Mesenteric fat pad (tissue), 1 donor: ENCODE results near the gene ASGR2. TPM values are rescaled to one million over a fixed set of nuclear protein-coding genes. Genes with fewer than 3 reads are reported as not detected.
"Not testable (repeated sequence)": the region's sequence is repeated elsewhere in the genome, so short reads cannot be mapped to it uniquely, and the experiment has no call there.

Source experiments
- DNase-seq: peaks from one replicate; pipeline ENCODE4 v3.0.0-alpha.2; 2020; ENCODE audit warnings: low spot score
- long read RNA-seq: library from polyadenylated mRNA; unstranded; transcript quantifications from one replicate; pipeline ENCODE4 v2.0.0, GENCODE V29; 2020
- total RNA-seq: library from RNA; stranded (reverse); fragmentation: NEBNext Ultra II Directional; extraction: Animal tissue kit (Norgen Biotek cat#: 25700); gene quantifications from one replicate; pipeline ENCODE4 v1.2.1, GENCODE V29; 2021
- donor health status: DM: yes; HTN: yes; CAD: no.

ASGR2 gene
- 3.3 TPM for total RNA-seq
- long read RNA-seq, partial matches to known transcripts = 0 of 9 reads
- long read RNA-seq, other reads (novel, unspliced or antisense) = 8 of 9 reads

DNA sequence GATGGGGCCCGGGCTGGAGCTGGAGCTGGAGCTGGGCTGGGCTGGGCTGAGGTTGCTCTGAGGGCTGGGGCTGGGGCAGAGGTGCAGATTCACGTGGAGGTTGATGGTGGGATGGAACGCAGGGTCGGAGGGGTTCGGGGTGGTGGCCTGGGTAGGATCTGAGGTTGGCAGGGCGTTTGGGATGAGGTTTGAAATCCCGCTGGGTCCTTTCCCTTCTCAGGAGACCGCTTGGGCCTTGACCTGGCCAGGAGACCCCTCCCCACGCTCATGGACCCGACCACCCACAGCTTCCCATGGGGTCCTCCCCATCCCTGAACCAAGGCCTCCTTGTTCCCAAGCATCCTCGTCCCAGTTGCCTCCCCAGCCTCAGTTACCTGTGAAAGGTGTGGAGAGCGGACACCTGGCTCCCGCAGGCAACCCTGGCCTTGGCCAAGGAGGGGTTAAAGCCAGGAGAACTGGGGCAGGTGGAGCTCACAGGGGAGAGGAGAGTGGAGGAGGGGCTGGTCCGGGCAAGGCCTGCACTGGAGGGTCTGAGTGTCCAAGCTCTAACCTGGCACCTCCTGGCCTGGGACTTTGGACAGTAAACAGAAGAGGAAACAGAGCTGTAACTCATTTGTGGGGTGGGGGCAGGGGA lies at the start of gene ASGR2:
ASGR2 (minus strand) TSS at position 582 of the 634 bp plus-strand sequence. CDS start 582 bp downstream, outside the sequence.
- DNase-seq = peak; percentile 82

DNA sequence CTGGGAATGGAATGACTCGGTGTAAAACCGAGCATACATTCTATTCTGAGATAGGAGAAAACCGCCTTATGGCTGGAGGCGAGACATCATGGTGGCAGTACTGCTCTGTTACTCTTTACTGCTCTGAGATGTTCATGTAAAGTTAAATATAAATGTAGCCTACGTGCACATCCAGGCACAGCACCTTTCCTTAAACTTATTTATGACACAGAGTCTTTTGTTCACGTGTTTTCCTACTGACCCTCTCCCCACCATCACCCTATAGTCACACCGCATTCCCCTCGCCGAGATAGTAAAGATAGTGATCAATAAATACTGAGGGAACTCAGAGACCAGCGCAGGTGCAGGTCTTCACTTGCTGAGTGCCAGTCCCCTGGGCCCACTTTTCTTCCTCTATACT lies 44.9 kb upstream of the ASGR2 start:
- DNase-seq = not testable (repeated sequence)

- not testable (repeated sequence) for DNase-seq
Observed at GRCh38 chr17:7158424-7158823, 43.8 kb upstream of the ASGR2 start.

DNA sequence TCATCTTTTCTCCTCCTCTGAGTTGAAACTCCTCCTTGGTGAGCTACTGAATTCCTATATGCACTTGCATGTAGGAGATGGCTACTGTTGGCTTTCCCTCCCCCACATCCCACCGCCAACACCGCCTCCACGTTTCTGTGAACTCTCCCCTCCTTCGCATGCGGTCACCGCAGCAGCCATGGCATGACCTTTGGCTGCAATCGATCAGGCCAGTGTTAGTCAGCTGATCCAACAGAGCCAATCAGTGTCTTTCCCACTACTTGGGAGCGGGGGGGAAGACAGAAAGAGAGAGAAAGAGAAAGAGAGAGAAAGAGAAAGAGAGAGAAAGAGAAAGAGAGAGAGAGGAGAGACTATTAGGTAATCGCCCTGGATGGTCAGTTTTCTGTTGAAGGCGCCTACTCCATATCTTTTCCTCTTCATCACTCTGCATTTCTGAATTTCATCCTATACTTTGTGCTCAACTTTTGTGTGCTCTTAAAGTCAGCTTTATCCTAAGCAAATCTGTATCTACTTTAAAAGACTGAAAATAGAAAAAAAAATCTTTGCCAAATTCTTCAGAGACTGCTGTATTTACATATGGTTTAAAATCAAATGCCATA lies 41.8 kb upstream of the ASGR2 start:
- no peak for DNase-seq

DNA sequence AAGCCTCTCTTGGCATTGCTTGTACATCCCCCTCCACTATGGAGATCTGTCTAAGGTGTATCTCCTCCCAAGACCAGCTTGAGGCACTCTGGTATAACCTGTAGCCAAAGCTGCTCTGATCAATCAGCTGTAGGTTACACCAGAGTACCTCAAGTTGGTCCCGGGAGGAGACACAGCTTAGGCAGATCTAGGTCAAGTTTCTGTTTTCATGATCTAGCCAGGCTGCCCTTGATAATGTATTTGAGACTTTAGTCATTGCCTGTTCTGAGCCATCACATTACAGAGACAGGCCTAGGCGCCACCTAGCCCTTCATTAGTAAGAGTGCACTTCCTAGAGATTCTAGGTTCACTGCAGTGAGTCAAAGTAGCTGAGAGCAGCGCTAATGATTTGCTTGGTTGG lies 33.1 kb upstream of the ASGR2 start:
- DNase-seq = no peak

DNA sequence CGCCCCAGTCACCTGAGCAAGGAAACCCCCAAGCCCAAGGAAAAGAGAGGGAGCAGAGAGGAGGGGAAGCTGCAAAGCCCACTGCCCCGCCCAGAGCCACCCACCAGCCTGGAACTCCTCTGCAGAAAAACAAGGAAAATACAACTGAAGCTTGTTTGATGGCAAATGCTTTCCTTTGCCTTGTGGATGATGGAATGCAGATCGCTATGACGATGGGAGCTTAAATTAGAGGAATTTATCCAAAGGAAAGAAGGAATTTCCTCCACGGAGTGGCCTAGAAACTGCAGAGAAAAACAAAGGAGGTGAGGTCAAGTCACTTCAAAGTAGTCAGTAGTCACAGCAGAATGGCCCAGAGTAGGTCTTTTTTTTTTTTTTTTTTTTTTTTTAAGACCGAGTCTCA lies 31.5 kb upstream of the ASGR2 start:
- no peak for DNase-seq

DNA sequence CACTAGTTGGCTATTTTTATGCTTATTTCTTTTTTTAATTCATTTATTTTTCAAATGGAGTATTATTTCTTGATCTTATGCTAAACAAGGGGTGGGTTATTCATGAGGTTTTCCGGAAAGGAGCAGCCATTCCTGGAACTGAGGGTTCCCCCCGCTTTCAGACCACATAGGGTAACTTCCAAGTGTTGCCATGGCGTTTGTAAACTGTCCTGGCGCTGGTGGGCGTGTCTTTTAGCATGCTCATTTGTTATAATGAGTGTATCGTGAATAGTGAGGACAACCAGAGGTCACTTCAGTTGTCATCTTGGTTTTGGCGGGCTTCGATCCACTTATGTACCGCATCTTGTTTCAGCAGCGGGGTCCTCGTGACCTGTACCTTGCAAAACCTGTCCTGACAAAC lies 29.6 kb upstream of the ASGR2 start:
- DNase-seq = no peak

DNA sequence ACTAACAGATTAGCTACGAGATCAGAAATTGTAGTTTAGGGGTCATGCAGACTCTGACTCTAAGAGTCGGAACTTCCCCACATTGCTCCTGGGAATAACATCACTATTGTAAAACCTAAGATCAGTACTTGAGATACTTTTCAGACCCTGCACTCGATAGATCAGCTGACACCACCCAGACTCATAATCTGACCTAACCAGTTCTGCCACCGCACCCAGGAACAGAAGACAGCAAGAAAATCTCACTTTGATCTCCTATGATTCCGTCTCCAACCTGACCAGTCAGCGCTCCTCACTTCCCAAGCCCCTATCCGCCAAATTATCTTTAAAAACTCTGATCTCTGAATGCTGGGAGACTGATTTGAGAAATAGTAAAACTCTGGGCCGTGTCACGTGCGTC lies 27.2 kb upstream of the ASGR2 start:
- peak; percentile 18 for DNase-seq

DNA sequence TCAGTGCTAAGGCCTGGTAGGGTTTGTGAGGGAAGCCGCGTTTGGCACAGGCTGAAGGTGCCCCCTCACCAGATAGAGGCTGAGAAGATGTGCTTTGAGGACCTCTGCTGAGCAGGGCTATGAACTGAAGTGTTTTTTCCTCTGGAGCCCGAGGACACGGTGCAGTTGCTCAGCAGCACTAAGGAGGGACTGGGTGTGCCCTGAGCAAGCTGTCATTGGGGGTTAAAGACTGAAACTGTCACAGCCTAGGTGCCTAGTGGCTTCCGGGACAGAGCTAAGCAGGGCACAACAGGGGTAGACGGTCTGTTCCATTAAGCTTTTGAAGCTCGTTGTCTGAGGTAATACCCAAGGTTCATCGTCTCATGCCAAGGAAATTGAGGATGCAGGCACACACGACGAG lies 24.8 kb upstream of the ASGR2 start:
- DNase-seq = no peak

GRCh38 chr17:7138800-7139381 lies 24.3 kb upstream of the ASGR2 start:
- DNase-seq = no peak

DNA sequence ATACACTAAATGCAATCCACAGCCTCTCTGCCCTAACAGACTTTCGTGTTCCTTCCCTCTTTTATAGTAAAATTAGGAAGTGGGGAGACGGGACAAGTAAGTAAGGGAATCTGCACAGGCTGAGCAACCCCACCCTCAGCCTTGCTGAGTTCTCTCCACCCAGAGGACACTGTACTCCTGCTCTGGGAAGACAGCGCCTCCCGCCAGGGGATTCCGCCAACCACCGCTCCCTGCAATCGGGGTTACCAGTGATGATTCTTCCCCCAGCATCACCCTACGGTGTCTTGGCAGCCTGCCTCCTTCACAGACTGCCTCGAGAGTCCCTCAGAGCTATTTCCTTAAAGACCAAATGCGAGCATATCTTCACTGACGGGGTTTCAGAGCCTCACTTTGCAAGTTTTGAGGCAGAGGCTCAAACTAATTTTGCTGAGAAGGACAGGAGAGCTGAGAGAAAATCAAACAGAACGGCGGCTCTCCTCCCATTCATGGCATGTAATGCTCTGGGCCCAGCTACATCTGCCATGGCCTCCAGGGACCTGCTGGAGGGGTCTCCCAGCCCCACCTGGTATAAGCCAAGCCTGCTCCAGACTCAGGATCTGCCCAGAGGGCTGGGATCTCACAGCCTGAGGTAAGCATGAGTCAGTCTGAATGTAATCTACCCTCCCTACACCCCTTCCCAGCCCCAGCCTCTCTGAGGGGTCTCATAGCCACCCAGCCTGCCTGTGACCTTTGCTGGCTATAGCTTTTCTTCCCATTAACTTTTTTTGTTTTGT lies 22.7 kb upstream of the ASGR2 start:
- no peak for DNase-seq

- DNase-seq = no peak
Observed at GRCh38 chr17:7136266-7136877, 21.8 kb upstream of the ASGR2 start.

GRCh38 chr17:7133916-7134315 lies 19.3 kb upstream of the ASGR2 start:
- no peak for DNase-seq

DNA sequence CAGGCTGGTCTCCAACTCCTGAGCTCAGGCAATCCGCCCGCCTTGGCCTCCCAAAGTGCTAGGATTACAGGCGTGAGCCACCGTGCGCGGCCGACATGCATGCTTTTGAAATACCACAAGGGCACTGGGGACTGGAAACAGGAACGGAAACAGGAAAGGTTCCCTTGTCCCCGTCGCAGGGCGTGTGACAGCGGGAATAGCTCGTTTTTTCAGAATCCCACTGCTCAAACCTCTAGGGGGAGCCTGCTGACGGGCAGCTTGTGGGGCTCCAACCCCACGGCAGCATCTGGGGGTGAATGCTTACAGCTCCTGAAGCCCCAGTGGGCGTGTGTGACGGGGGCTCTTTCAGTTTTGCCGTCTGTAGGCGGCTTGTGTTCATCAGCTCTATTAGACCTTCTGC lies 18.8 kb upstream of the ASGR2 start:
- DNase-seq = no peak

GRCh38 chr17:7132511-7133094 lies 18.0 kb upstream of the ASGR2 start:
- no peak for DNase-seq

DNA sequence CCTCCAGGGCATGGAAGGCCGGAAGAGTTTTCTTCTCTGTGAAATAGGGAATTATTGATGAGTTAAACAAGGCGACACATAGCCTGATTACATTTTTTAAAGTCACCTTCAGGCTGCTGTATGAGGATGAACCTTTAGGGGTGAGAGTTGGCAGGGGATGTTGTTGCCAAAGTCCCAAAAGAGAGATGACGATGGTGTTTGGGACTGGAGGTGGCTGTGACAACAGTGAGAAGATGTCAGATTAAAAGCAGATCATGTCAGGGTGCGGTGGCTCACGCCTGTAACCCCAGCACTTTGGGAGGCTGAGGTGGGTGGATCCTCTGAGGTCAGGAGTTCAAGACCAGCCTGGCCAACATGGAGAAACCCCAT lies 16.8 kb upstream of the ASGR2 start:
- DNase-seq = no peak

GRCh38 chr17:7130621-7131422 lies 16.2 kb upstream of the ASGR2 start:
- DNase-seq = no peak

DNA sequence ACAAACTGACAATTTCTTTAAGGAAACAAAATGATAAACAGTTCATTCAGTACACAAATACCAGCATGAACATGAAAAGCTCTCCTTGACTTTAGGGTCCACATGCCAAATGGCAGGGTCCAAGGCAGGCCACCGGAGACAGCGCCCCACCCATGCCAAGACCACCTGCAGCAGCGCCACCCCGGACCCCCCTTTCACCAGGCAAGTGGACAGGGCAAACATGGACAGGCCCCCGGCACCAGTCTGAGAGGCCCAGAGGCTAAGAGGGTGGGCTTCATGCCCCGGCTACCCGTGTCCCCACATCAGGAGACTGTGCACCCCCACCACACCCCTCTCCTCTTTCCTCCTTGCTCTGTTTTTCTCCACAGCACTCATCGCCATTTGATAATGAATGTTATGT lies 14.7 kb upstream of the ASGR2 start:
- no peak for DNase-seq

DNA sequence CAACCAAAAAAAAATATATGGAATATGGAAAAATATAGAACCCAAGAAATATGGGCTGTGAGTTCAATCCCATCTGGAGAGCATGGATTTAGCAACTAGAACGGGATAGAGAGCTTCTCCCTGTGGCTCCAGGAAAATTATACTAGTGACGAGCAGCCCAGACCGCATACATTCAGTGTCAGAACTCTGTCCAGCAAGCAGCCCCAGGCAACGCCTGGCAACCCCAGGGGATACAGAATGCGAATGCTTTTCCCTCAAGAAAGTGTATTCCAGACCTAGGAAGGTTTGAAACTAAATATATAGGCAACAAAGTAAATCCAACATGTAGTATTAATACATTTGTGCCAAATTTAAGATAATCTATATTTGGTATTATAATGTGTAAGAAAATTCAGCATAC lies 13.5 kb upstream of the ASGR2 start:
- DNase-seq = no peak

- DNase-seq = not testable (repeated sequence)
Observed at GRCh38 chr17:7127501-7127900, 12.9 kb upstream of the ASGR2 start.
